ENCODE data around the gene ZNF652.

DNA sequence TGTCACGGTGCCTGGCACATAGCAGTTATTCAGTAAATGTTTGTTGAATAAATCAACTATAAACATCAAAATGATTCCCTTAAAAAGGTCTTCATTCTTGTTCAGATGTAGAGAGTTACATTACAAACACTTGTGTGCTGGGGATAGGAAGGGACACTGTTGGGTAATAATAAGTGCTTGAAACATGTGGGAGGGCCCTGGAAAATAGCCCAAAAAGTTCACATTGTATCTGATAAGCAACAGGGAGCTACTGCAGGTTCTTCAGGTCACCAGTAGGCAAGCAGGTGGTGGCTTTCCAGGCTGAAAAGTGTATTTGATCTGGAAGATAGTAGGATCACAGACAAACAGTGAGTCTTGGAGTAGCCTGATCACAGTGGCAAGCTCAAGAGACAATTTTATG lies 19.0 kb upstream of the ZNF652 start:
- TF ChIP-seq, protein P1, sequence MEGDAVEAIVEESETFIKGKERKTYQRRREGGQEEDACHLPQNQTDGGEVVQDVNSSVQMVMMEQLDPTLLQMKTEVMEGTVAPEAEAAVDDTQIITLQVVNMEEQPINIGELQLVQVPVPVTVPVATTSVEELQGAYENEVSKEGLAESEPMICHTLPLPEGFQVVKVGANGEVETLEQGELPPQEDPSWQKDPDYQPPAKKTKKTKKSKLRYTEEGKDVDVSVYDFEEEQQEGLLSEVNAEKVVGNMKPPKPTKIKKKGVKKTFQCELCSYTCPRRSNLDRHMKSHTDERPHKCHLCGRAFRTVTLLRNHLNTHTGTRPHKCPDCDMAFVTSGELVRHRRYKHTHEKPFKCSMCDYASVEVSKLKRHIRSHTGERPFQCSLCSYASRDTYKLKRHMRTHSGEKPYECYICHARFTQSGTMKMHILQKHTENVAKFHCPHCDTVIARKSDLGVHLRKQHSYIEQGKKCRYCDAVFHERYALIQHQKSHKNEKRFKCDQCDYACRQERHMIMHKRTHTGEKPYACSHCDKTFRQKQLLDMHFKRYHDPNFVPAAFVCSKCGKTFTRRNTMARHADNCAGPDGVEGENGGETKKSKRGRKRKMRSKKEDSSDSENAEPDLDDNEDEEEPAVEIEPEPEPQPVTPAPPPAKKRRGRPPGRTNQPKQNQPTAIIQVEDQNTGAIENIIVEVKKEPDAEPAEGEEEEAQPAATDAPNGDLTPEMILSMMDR (IDR thresholded peaks at IDR 0.05; ENCODE audit: low read depth, low read length, poor library complexity, severe bottlenecking): no peak
- no peak for TF ChIP-seq EZH2phosphoT487 (IDR thresholded peaks at IDR 0.05; ENCODE audit: borderline replicate concordance, low read length)
